Stomach (tissue), 9 donors: ENCODE data around the gene RBM14. TPM values are rescaled to one million over a fixed set of nuclear protein-coding genes. Genes with fewer than 3 reads are reported as not detected.

ENCODE experiments used
- DNase-seq, 2 donors: peaks; one replicate each; pipeline versions ENCODE4 v3.0.0 to v3.0.0-alpha.2; 2013 to 2019
- H3K27ac ChIP-seq, 5 donors: fragments of 200-600 bp in 4 of 5; sonication (generic) in 4 of 5; one replicate each; pipeline ENCODE4 v1.5.1; 2013 to 2019; ENCODE audit warnings: mild to moderate bottlenecking in 1 of 5, moderate library complexity in 1 of 5
- H3K27me3 ChIP-seq, 3 donors: fragments of 200-600 bp; sonication (generic); one replicate each; pipeline ENCODE4 v1.5.1; 2017 to 2019; ENCODE audit warnings: mixed run types in 1 of 3
- H3K36me3 ChIP-seq, 4 donors: fragments of 200-600 bp; sonication (generic); 1 replicate in 3 of 4; 2 replicates in 1 of 4; pipeline ENCODE4 v1.5.1; 2016 to 2019
- H3K4me1 ChIP-seq, 4 donors: fragments of 200-600 bp; sonication (generic); one replicate each; pipeline ENCODE4 v1.5.1; 2016 to 2019
- H3K4me3 ChIP-seq, 4 donors: fragments of 200-600 bp; sonication (generic) in 3 of 4; one replicate each; pipeline ENCODE4 v1.5.1; 2016 to 2019; ENCODE audit warnings: mild to moderate bottlenecking in 1 of 4
- H3K9me3 ChIP-seq, 4 donors: fragments of 200-600 bp; sonication (generic); one replicate each; pipeline ENCODE4 v1.5.1; 2016 to 2019
- CTCF ChIP-seq, 7 experiments: fragments of 450-650 bp in 4 of 7; fragments of 200-600 bp in 3 of 7; sonication (generic) in 3 of 7; IDR thresholded peaks; one replicate each; pipeline ENCODE4 v1.5.1; 2016 to 2019; ENCODE audit warnings: antibody characterized with exemption in 7 of 7, control low read depth in 2 of 7, mild to moderate bottlenecking in 1 of 7
- EP300 ChIP-seq: sonication (generic); formaldehyde crosslinking; IDR thresholded peaks from one replicate; pipeline ENCODE4 v1.6.1; 2017; ENCODE audit warnings: antibody characterized with exemption
- POLR2A ChIP-seq, 4 donors: fragments of 450-650 bp; IDR thresholded peaks; one replicate each; pipeline ENCODE4 v1.6.1; 2016; ENCODE audit warnings: antibody characterized with exemption in 4 of 4, control low read depth in 2 of 4, mild to moderate bottlenecking in 1 of 4, moderate library complexity in 1 of 4
- POLR2AphosphoS5 ChIP-seq, 3 donors: sonication (generic); formaldehyde crosslinking; IDR thresholded peaks; one replicate each; pipeline ENCODE4 v1.6.1; 2016; ENCODE audit warnings: antibody characterized with exemption in 3 of 3
- WGBS, 5 donors: extraction: QIAGEN DNeasy Blood & Tissue Kit in 3 of 5; methylation state at CpG; one replicate each; pipeline versions ENCODE4 v1.1.5 to v1.1.7; 2013 to 2018; 5-methylcytosine and 5-hydroxymethylcytosine counted together
- intact Hi-C: fragments of 100-400 bp; cut with DNase I; formaldehyde crosslinking; loops from one replicate; pipeline ENCODE4 v1.15.1; 2023; ENCODE audit warnings: low total_unique reads
- polyA plus RNA-seq, 3 donors: library from polyadenylated mRNA; stranded (reverse); fragments of 200-250 nt; gene quantifications; one replicate each; pipeline ENCODE4 v1.2.3, GENCODE V29; 2013
- total RNA-seq, 5 donors: library from RNA; depleted of rRNA; stranded (reverse); fragments of >200 nt; gene quantifications; one replicate each; pipeline versions ENCODE4 v1.1.0 to v1.2.3, GENCODE V29; 2014 to 2016
- donor health status: healthy with polysubstance abuse.
- donor health status: Bipolar disorder and iron deficiency.
- donor health status: healthy.

Gene RBM14
- total and polyA plus RNA-seq, 8 donors = 9.9 to 233 (median 34.0) TPM

DNA sequence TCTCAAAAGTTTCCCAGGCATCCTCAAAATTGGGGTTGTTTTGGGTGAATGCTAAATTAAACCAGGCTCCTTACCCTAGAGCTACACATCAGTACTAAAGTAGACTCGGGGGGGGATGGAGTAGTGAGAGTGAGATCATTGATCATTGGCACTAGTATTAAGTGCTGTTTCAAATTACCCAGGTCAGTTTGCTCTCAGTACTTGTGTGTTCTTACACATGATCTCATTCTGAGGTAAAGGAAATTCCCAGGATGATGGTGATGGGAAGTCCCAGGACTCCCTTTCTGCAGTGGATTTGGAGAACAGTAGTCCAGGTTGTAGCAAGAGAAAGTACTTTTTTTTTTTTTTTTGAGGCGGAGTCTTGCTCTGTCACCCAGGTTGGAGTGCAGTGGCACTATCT is 34.6 kb downstream of the RBM14 start:
- no peak overlapping the region for H3K4me3 ChIP-seq
- H3K36me3 ChIP-seq = peaks cover 34 to 93% (median 90%) of the 10 kb centered on the region in 4 donors
- intact Hi-C loops = no loop called here
- H3K27ac ChIP-seq = no peak overlapping the region
- TF ChIP-seq EP300 (no peak), POLR2A (IDR thresholded peaks at IDR 0.05) (no peak), CTCF (IDR thresholded peaks at IDR 0.05) (no peak), POLR2AphosphoS5 (IDR thresholded peaks at IDR 0.05) (no peak)
- DNase-seq = no peak
- 85 to 100% (median 92%) methylated on average over 2 of the region's 2 CpGs for WGBS, 5 donors
- H3K9me3 ChIP-seq = no peaks in the 10 kb centered on the region
- H3K27me3 ChIP-seq = no peaks in the 10 kb centered on the region
- peaks cover 4 to 38% (median 19%) of the 10 kb centered on the region in 4 donors for H3K4me1 ChIP-seq

- H3K27ac ChIP-seq = no peak overlapping the region
- H3K9me3 ChIP-seq = no peaks in the 10 kb centered on the region
- H3K4me1 ChIP-seq = peaks cover 0 to 23% (median 9%) of the 10 kb centered on the region in 4 donors
- DNase-seq = no peak
- H3K27me3 ChIP-seq = no peaks in the 10 kb centered on the region
- H3K36me3 ChIP-seq = peaks cover 19 to 93% (median 90%) of the 10 kb centered on the region in 4 donors
- H3K4me3 ChIP-seq = no peak overlapping the region
- WGBS, 5 donors = 84 to 91% (median 90%) methylated on average over 7 of the region's 7 CpGs
- intact Hi-C loops = no loop called here
- TF ChIP-seq CTCF (IDR thresholded peaks at IDR 0.05) (no peak), POLR2A (IDR thresholded peaks at IDR 0.05) (no peak), POLR2AphosphoS5 (IDR thresholded peaks at IDR 0.05) (no peak), EP300 (no peak)
These were observed 36.2 kb downstream of the RBM14 start for GRCh38 chr11:66652651-66653050.

DNA sequence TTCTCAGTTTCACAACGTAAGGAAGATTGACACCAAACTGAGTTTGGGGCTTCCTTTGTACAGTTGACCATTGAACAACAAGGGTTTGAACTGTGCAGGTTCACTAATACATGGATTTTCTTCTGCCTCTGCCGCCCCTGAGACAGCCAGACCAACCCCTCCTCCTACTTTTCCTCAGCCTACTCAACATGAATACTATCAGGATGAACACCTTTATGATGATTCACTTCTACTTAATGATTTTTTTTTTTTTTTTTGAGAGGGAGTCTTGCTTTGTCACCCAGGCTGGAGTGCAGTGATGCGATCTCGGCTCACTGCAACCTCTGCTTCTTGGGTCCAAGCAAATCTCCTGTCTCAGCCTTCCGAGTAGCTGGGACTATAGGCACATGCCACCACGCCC is 36.7 kb downstream of the RBM14 start:
- 88 to 94% (median 88%) methylated on average over 6 of the region's 6 CpGs for WGBS, 5 donors
- no peak for DNase-seq
- no peak overlapping the region for H3K27ac ChIP-seq
- TF ChIP-seq POLR2AphosphoS5 (IDR thresholded peaks at IDR 0.05) = no peak
- no peak for TF ChIP-seq EP300
- peaks cover 16 to 93% (median 90%) of the 10 kb centered on the region in 4 donors for H3K36me3 ChIP-seq
- H3K4me3 ChIP-seq = no peak overlapping the region
- intact Hi-C loops = no loop called here
- H3K4me1 ChIP-seq = peaks cover 0 to 18% (median 7%) of the 10 kb centered on the region in 4 donors
- no peaks in the 10 kb centered on the region for H3K27me3 ChIP-seq
- H3K9me3 ChIP-seq = no peaks in the 10 kb centered on the region

DNA sequence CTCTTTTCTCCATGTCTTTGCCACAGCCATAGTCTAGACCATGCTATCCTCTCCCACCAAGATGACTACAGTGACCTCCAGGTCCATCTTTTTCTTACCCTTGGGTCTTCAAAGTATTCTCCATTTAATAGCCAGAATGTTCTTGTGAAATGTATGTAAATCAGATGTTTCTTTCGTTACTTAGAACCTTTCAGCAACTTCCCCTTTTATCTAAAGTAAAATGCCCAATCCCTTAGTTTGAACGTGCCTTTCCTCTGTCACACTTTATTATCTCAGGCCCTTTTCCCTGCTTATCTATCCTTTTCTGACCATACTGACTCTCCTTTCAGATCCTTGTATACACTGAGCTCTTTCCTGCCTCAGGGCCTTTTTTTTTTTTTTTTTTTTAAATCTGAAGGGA is 43.3 kb downstream of the RBM14 start:
- WGBS, 5 donors = 19 to 32% (median 27%) methylated on average over 2 of the region's 2 CpGs
- Histone ChIP-seq H3K36me3 (peaks cover 22 to 93% (median 92%) of the 10 kb centered on the region in 4 donors), H3K9me3 (no peaks in the 10 kb centered on the region), H3K27ac (no peak overlapping the region), H3K27me3 (no peaks in the 10 kb centered on the region), H3K4me3 (no peak overlapping the region), H3K4me1 (peaks cover 0 to 14% (median 2%) of the 10 kb centered on the region in 4 donors)
- TF ChIP-seq EP300 (no peak), POLR2AphosphoS5 (IDR thresholded peaks at IDR 0.05) (no peak), POLR2A (IDR thresholded peaks at IDR 0.05) (no peak), CTCF (IDR thresholded peaks at IDR 0.05) (no peak)
- intact Hi-C loops = no loop called here
- no peak for DNase-seq

GRCh38 chr11:66663741-66664296 is 47.4 kb downstream of the RBM14 start:
- intact Hi-C loops = no loop called here
- Histone ChIP-seq H3K9me3 (no peaks in the 10 kb centered on the region), H3K4me3 (no peak overlapping the region), H3K4me1 (peaks cover 0 to 39% (median 3%) of the 10 kb centered on the region in 4 donors), H3K27ac (no peak overlapping the region), H3K36me3 (peaks cover 49 to 96% (median 95%) of the 10 kb centered on the region in 4 donors), H3K27me3 (no peaks in the 10 kb centered on the region)
- WGBS, 5 donors = 92 to 100% (median 100%) methylated on average over 1 of the region's 1 CpG
- TF ChIP-seq EP300 (no peak), POLR2A (IDR thresholded peaks at IDR 0.05) (no peak), CTCF (IDR thresholded peaks at IDR 0.05) (no peak), POLR2AphosphoS5 (IDR thresholded peaks at IDR 0.05) (no peak)
- DNase-seq = no peak
